ENCODE results near the gene FOXL1.

GRCh38 chr16:86611941-86612340 lies 33.6 kb downstream of the FOXL1 start:
- TF ChIP-seq CTCF (IDR thresholded peaks at IDR 0.05; ENCODE audit: low read depth, low read length, poor library complexity, severe bottlenecking) (no peak), EZH2phosphoT487 (IDR thresholded peaks at IDR 0.05; ENCODE audit: borderline replicate concordance, low read length) (no peak)
